Measurements from ENCODE around the gene SLC25A26. TPM values are rescaled to one million over a fixed set of nuclear protein-coding genes. Genes with fewer than 3 reads are reported as not detected.

SLC25A26 gene
- total and polyA plus RNA-seq, 2 experiments from 2014 or later: 19.8 to 25.7 TPM

DNA sequence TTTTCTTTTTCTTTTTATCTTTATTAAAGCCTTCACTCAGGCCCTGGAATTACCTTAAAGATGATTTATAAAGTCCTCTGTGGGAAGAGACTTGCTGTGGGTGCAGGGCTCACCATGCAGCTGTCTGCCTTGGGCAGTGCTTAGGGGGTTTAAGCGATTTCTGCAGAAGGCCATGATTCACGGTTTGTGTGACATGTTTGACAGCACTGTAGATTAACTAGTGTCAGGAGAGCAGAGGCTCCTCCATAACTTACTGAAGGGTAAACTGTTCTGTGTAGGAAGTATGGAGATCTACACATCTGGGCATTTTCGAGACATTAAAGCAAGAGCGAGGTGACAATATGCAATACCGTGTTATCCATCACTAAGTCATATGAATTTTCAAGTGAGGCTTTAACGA, 142.3 kb downstream of the SLC25A26 start:
- Histone ChIP-seq H3K9me3 (ENCODE audit: low read depth) (no peaks in the 10 kb centered on the region), H3K9me2 (replicated peaks; ENCODE audit: insufficient read depth) (no peaks in the 10 kb centered on the region), H4K20me1 (ENCODE audit: insufficient read depth, poor library complexity, severe bottlenecking) (no peaks in the 10 kb centered on the region), H3K4me3 (no peak overlapping the region), H3K27me3 (no peaks in the 10 kb centered on the region), H3K4me1 (ENCODE audit: insufficient read depth) (peaks cover 11% of the 10 kb centered on the region), H3K79me2 (no peaks in the 10 kb centered on the region), H3K4me2 (no peak overlapping the region), H3K27ac (no peak overlapping the region), H2AFZ (no peak overlapping the region), H3K36me3 (replicated peaks; ENCODE audit: insufficient read depth, low read depth) (no peaks in the 10 kb centered on the region)
- TF ChIP-seq EZH2 (IDR thresholded peaks at IDR 0.05; ENCODE audit: borderline replicate concordance): no peak
- TF ChIP-seq, protein P1, sequence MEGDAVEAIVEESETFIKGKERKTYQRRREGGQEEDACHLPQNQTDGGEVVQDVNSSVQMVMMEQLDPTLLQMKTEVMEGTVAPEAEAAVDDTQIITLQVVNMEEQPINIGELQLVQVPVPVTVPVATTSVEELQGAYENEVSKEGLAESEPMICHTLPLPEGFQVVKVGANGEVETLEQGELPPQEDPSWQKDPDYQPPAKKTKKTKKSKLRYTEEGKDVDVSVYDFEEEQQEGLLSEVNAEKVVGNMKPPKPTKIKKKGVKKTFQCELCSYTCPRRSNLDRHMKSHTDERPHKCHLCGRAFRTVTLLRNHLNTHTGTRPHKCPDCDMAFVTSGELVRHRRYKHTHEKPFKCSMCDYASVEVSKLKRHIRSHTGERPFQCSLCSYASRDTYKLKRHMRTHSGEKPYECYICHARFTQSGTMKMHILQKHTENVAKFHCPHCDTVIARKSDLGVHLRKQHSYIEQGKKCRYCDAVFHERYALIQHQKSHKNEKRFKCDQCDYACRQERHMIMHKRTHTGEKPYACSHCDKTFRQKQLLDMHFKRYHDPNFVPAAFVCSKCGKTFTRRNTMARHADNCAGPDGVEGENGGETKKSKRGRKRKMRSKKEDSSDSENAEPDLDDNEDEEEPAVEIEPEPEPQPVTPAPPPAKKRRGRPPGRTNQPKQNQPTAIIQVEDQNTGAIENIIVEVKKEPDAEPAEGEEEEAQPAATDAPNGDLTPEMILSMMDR (IDR thresholded peaks at IDR 0.05; ENCODE audit: poor library complexity): no peak
- TF ChIP-seq EZH2phosphoT487 (IDR thresholded peaks at IDR 0.05; ENCODE audit: low read depth, severe bottlenecking, unreplicated experiment): no peak
- no peak for DNase-seq (ENCODE audit: low spot score)
- 62% methylated on average over 6 of the region's 6 CpGs for WGBS (ENCODE audit: low lambda C conversion rate, missing lambda C conversion rate)

- 83% methylated on average over 5 of the region's 5 CpGs for WGBS (ENCODE audit: low lambda C conversion rate, missing lambda C conversion rate)
These were observed 144.3 kb downstream of the SLC25A26 start for GRCh38 chr3:66365080-66365479.

DNA sequence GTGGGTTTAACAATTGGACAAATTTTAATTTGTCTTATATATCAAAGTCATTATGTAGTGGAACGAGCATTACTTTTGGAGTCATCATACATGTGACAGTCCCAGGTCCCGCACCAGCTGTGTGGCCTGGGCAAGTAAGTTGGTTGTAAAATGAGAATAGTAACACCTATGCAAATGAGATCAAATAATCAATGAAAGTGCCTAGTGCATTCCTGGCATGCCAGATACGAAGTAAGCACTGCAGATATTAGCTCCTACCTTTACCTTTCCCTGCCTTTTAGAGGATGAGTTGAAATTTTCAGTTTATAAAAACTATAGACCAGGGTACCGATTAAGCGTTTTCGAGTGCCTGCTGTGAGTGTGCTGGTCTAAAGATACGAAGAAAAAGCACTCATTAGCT, 145.9 kb downstream of the SLC25A26 start:
- no peaks in the 10 kb centered on the region for H3K9me3 ChIP-seq (ENCODE audit: low read depth)
- H3K4me2 ChIP-seq: no peak overlapping the region
- H3K27ac ChIP-seq: no peak overlapping the region
- H3K4me3 ChIP-seq: no peak overlapping the region
- TF ChIP-seq, protein P1 (IDR thresholded peaks at IDR 0.05; ENCODE audit: poor library complexity): no peak
- TF ChIP-seq EZH2 (IDR thresholded peaks at IDR 0.05; ENCODE audit: borderline replicate concordance): no peak
- no peak for TF ChIP-seq EZH2phosphoT487 (IDR thresholded peaks at IDR 0.05; ENCODE audit: low read depth, severe bottlenecking, unreplicated experiment)
- WGBS (ENCODE audit: low lambda C conversion rate, missing lambda C conversion rate): 94% methylated on average over 7 of the region's 7 CpGs
- H3K27me3 ChIP-seq: no peaks in the 10 kb centered on the region
- no peaks in the 10 kb centered on the region for H3K36me3 ChIP-seq (replicated peaks; ENCODE audit: insufficient read depth, low read depth)
- no peaks in the 10 kb centered on the region for H3K79me2 ChIP-seq
- H4K20me1 ChIP-seq (ENCODE audit: insufficient read depth, poor library complexity, severe bottlenecking): no peaks in the 10 kb centered on the region
- H2AFZ ChIP-seq: no peak overlapping the region
- peaks cover 11% of the 10 kb centered on the region for H3K4me1 ChIP-seq (ENCODE audit: insufficient read depth)
- H3K9me2 ChIP-seq (replicated peaks; ENCODE audit: insufficient read depth): no peaks in the 10 kb centered on the region
- DNase-seq (ENCODE audit: low spot score): no peak

More at GRCh38 chr3:66365080-66365479, 144.3 kb downstream of the SLC25A26 start:
- Histone ChIP-seq H3K4me2 (no peak overlapping the region), H3K27ac (no peak overlapping the region), H4K20me1 (ENCODE audit: insufficient read depth, poor library complexity, severe bottlenecking) (no peaks in the 10 kb centered on the region), H3K9me2 (replicated peaks; ENCODE audit: insufficient read depth) (no peaks in the 10 kb centered on the region), H3K36me3 (replicated peaks; ENCODE audit: insufficient read depth, low read depth) (no peaks in the 10 kb centered on the region), H3K4me1 (ENCODE audit: insufficient read depth) (peaks cover 11% of the 10 kb centered on the region), H3K79me2 (no peaks in the 10 kb centered on the region), H3K9me3 (ENCODE audit: low read depth) (no peaks in the 10 kb centered on the region), H2AFZ (no peak overlapping the region), H3K4me3 (no peak overlapping the region), H3K27me3 (no peaks in the 10 kb centered on the region)
- no peak for DNase-seq (ENCODE audit: low spot score)
- TF ChIP-seq, protein P1 (IDR thresholded peaks at IDR 0.05; ENCODE audit: poor library complexity): no peak
- TF ChIP-seq EZH2phosphoT487 (IDR thresholded peaks at IDR 0.05; ENCODE audit: low read depth, severe bottlenecking, unreplicated experiment) (no peak), EZH2 (IDR thresholded peaks at IDR 0.05; ENCODE audit: borderline replicate concordance) (no peak)

DNA sequence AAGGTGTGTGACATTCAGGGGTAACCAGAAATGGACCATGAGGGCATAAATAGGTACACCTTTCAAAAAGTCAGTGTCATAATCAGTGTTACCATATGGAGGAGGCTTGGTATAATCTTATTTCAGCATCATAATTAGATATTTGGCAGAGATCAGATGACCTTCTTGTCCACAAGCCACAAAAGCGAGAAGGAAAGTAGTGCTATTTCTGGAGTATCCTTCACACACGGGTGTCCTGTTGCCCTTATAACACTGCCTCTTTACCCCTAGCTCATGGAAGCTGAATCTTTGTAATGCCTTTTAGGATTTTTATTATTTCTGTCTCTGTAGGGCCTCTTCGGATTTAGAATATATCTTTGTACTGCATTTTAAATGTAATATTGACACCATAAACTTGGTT, 147.2 kb downstream of the SLC25A26 start:
- H3K4me1 ChIP-seq (ENCODE audit: insufficient read depth): peaks cover 11% of the 10 kb centered on the region
- no peaks in the 10 kb centered on the region for H3K9me2 ChIP-seq (replicated peaks; ENCODE audit: insufficient read depth)
- no peak overlapping the region for H2AFZ ChIP-seq
- H3K4me2 ChIP-seq: no peak overlapping the region
- TF ChIP-seq EZH2phosphoT487 (IDR thresholded peaks at IDR 0.05; ENCODE audit: low read depth, severe bottlenecking, unreplicated experiment) (no peak), EZH2 (IDR thresholded peaks at IDR 0.05; ENCODE audit: borderline replicate concordance) (no peak)
- TF ChIP-seq, protein P1 (IDR thresholded peaks at IDR 0.05; ENCODE audit: poor library complexity): no peak
- no peaks in the 10 kb centered on the region for H3K36me3 ChIP-seq (replicated peaks; ENCODE audit: insufficient read depth, low read depth)
- 93% methylated on average over 3 of the region's 3 CpGs for WGBS (ENCODE audit: low lambda C conversion rate, missing lambda C conversion rate)
- DNase-seq (ENCODE audit: low spot score): no peak
- no peaks in the 10 kb centered on the region for H4K20me1 ChIP-seq (ENCODE audit: insufficient read depth, poor library complexity, severe bottlenecking)
- no peaks in the 10 kb centered on the region for H3K9me3 ChIP-seq (ENCODE audit: low read depth)
- H3K27ac ChIP-seq: no peak overlapping the region
- H3K27me3 ChIP-seq: no peaks in the 10 kb centered on the region
- H3K79me2 ChIP-seq: no peaks in the 10 kb centered on the region
- H3K4me3 ChIP-seq: no peak overlapping the region

Measured in hepatocyte (in vitro differentiated cells).